Fibroblast of skin of left biceps (primary cell): ENCODE results near the gene KIF6.
"Not testable (repeated sequence)": the region's sequence is repeated elsewhere in the genome, so short reads cannot be mapped to it uniquely, and the experiment has no call there.

Source experiments
- DNase-seq, 2 experiments: peaks; one replicate each; pipeline ENCODE4 v3.0.0-alpha.2; 2013; ENCODE audit warnings: low read depth in 2 of 2

KIF6 gene, protein sequence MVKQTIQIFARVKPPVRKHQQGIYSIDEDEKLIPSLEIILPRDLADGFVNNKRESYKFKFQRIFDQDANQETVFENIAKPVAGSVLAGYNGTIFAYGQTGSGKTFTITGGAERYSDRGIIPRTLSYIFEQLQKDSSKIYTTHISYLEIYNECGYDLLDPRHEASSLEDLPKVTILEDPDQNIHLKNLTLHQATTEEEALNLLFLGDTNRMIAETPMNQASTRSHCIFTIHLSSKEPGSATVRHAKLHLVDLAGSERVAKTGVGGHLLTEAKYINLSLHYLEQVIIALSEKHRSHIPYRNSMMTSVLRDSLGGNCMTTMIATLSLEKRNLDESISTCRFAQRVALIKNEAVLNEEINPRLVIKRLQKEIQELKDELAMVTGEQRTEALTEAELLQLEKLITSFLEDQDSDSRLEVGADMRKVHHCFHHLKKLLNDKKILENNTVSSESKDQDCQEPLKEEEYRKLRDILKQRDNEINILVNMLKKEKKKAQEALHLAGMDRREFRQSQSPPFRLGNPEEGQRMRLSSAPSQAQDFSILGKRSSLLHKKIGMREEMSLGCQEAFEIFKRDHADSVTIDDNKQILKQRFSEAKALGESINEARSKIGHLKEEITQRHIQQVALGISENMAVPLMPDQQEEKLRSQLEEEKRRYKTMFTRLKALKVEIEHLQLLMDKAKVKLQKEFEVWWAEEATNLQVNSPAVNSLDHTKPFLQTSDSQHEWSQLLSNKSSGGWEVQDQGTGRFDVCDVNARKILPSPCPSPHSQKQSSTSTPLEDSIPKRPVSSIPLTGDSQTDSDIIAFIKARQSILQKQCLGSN

DNA sequence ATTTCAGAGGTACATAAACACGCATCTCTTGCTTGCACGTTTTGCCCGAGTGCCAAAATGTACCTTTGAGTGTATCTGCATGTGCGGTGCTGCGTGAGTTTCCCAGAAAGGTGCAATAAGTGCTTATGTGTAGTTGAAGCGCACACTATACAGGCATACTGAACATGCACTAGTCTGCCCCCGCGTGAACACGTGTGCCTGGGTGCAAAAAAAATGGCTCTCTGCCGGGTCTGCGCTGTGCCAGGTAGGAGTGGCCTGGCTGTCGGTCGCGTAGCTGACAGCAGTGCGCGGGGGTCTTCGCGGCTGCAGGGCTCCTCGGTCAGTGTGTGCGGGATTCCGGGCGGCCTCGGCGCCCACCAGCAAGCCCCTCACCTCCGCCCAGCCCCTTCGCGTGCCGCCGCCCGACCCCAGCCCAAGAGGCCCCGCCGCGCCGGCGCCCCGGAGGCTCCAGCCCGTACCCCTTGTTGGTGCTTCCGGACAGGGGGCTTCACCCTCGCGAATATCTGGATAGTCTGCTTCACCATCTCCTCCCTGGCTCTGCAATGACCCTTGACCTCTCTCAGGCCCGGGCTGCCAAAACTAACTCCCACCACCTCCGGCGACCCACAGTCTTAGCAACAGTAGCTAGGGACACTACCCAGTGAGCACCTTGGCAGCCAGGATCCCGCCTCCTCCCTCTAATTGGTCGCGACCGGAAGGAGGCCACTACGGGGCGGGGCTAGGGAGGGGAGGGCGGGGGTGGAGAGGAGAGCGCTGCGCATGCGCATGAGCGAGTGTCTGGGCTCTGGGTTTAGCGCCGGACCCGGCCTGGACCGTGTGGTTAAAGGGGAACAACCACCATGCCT is at the start of gene KIF6:
TSS of gene KIF6 (minus strand) at position 622 of the 845 bp plus-strand sequence. CDS start at position 524, 98 bp downstream.
- peak; percentile 72 to 73 for DNase-seq

DNA sequence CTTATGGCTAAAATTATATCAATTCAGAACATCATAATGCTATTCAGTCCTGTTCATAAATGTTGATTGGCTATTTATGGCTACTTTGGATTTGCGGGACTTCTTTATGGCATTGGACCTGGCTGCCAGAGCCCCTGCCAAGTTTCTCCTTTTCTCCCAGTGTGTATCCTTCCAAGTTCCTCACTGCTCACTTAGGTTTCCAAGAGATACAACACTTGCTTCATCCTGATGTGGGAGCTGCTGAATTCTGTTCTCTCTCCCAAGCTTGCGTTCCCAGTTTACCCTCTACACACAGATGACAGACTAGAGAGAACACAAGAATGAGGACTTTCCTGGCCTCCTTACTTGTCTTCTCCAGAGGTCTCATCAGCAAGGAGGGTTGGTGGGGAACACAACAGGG is 48.6 kb upstream of the KIF6 start:
- DNase-seq = no peak

DNA sequence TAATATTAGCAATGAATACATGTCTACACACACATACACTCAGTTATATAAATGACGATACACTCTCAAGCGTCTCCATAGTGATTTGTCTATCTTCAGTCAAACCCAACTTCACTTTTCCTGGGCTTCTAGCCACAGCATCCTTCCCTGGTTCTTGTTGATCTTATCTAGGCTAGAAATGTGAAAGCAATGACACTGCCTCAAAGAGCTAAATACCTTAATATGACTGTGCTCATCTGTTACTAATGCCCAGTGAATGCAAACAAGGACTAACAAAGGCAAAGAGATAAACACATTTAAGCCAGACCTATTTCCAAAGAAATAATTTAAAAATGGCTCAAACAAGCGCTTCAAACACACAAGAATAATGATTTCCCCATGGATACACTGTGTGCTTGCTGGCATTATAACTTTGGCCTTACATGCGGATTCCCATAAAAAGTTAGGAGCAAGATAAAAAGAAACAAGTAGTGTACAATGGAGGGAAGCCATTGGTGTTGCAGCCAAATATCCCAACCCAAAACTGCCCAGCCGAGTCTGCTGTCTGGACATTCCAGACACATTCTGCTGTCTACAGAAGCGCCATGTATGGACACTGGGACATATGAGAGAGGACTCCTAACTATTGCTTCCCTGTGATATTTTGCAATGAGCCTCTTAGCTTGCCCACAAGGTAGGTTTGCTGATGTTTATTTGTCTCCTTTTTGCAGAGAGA is 47.5 kb upstream of the KIF6 start:
- DNase-seq = no peak

DNA sequence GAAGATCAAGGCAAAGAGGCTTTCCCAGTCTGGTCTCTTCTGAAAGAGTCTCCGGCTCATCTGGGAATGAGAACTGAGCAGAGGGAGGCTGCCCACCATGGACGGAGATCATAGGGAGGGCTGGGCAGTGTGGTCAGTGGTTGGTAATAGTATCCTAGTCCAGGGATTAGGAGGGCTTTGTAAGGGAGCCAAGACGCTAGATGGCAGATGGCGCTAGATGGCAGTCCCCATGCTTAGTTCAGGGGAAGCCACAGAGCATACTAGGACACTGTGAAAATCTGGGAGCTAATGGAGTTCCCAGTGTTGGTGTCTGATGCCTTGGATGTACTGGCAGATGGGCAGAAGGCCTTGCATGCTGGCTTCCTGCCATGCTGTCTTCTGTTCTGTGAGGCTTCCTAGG is 45.2 kb upstream of the KIF6 start:
- DNase-seq = no peak

DNA sequence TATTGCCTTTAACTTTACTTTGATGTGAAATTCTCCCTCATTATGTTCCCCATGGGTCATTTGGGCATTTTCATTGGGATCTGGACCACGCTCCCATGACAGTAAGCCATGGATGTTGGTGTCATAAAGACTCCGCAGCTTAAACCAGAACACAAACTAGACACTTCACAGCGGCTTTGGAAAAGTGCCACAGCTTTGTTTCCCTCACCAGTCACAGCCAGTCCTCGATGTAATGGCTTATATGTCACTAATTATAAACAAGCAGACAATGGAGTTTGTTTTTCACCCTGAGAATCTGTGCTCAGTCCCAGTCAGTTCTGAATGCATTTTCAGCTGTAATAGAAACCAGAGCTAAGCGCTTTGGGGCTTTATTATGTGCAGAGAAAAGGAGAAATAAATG is 43.8 kb upstream of the KIF6 start:
- no peak for DNase-seq

DNA sequence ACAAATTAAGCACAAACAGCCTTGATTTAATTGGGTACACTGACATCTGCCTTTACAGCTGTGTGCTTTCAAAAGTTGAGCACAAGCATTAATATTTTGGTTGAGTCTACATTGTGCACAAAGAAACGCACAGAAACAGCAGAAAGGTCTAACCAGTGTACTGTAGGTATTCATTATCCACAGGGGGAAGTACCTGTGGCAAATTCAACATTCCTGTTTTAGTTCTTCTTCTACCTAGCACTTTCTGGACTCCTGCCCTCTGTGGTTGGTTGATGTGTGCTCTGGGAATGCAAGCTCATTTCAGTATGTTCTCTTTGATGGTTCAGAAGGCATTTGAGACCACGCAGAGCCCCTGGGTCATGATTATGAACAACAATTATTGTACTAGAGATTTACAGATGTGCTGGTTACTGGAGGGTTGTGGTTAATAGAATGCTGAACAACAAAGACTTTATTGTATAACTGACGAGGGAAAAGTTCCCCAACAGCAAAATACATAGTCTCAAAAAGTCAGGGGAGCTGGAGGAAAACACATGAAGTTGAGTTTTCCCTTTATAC is 40.4 kb upstream of the KIF6 start:
- no peak for DNase-seq

DNA sequence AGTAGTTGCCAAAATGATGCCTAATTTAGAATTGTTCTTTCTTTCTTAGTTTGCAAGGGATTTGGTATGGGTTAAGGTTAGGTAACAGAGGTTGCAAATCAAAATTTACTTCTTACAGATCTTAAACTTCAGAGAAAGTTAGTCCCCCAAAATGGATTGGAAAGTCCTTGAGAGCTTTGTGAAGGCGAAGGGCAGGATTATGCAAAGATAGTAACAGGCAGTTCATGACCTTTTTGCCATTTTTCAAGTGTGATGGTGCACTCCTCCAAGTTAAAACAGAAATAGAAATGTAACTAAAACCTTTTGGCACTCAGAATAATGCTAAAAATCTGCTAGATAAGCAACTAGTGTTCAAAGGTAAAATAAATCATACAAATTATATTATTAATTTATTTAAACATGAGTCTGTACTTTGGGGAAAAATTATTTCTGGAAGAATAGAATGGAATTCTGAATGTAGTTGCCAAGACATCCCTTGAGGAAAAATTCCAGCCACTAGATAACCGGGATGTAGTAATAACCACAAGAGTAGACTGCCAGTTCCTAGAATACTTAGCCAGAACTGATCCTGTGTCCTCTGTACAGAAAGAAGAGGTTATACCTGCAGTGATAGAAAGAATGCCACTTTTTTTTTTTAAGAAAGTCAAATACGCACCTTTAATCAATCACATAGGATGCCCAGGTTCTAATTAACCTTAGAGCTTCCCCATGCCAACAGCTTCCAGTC is 35.2 kb upstream of the KIF6 start:
- no peak for DNase-seq

DNA sequence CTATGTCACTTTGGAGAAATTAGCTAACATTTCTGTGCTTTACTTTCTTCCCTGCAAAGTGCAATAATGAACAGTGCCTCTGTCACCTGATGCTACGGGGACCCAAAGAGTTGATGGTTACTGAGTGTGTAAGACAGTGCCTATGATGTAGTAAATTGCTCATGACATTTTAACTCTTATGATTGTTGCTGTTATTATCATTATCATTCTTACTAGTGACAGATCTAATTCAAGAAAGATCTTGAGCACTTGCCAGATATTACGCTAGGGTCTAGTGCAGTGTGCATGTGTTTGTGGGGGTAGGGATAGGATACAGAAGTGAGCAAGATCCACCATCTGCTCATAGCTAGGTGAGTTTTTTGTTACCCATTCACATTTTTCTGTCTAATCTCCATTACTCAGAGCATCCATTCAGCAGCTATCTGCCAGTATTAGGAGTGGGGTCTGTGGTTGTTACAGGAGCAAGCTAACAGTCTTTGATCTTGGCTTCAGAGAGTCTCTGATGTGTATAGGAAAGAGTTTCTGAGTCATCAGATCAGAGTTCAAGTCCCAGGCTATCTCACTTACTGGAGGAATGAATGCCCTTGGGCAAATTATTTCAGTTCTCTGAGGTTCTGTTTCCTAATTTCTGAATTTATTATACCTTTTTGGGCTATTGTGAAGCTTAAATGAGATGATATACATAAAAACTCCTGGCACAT is 33.8 kb upstream of the KIF6 start:
- no peak for DNase-seq

DNA sequence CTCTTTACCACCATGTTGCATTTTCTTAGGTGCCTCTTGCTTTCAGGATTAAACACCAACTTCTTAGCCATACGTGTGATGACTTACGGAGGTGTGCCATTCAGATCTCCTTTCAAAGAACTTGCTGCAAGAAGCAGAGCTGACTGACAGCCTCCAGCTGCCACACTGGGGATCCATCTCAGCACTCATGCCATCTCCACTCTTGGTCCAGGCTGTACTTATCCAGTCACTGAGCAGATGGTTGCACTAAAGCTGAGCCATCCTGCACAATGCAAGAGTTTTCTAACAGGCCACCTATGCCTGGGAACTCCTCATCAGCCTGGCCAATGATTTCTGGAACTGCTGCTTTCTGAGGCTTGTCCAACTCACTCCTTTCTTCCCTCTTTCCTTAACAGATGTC is 31.4 kb upstream of the KIF6 start:
- no peak for DNase-seq

DNA sequence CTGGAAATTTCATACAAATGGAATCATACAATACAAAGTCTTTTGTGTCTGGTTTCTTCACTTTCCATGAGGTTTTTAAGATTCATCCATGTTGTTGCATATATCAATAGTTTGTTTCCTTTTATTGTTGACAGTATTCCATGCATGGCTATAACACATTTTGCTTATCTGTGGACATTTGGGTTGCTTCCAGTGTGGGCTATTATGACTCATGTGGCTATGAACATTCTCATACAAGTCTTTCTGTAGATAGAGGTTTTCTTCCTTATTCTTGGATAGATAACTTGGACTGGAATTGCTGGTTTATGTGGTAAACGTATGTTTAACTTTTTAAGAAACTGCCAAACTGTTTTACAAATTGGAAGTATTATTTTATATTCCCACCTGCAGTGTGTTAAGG is 30.0 kb upstream of the KIF6 start:
- DNase-seq = no peak

DNA sequence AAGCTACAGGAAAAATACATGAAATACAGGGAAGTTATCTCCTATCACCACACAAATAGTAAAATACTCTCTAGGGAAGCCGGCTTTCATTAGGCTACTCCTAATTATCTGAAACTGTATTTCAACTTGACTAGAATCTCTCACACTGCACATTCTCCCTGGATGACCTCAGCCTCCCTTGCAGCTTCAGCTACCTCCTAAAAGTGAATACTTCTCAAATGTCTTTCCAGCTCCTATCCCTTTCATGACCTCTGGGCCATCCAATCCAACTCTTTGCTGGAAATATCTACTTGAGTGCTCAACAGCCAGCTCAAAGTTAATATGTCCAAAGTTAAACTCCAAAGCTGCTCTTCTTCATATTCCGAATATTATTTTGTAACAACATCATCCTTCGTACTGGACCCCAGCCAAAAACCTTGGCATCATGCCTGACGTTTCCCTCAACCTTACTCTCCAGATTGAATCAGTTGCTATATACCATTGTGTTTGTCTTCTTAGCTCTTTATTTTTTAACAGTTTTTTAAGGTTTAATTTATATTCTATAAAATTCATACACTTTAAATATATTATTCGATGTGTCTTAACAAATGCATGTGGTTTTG is 29.4 kb upstream of the KIF6 start:
- no peak for DNase-seq

DNA sequence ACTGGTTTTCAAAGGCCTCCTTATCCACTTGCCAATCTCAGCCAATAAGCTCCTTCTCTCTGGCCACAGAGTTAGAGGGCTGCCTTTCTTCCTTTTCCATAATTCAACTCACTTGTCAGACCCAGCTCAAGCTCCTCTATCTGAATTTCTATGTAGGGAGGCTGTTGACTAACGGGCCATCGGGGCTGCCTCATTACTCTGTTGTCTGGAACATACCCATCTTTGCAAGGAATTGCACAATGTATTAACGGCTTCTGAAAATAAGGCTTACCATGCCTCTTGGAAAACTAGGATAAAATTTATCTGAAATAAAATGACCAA is 28.5 kb upstream of the KIF6 start:
- DNase-seq = no peak

DNA sequence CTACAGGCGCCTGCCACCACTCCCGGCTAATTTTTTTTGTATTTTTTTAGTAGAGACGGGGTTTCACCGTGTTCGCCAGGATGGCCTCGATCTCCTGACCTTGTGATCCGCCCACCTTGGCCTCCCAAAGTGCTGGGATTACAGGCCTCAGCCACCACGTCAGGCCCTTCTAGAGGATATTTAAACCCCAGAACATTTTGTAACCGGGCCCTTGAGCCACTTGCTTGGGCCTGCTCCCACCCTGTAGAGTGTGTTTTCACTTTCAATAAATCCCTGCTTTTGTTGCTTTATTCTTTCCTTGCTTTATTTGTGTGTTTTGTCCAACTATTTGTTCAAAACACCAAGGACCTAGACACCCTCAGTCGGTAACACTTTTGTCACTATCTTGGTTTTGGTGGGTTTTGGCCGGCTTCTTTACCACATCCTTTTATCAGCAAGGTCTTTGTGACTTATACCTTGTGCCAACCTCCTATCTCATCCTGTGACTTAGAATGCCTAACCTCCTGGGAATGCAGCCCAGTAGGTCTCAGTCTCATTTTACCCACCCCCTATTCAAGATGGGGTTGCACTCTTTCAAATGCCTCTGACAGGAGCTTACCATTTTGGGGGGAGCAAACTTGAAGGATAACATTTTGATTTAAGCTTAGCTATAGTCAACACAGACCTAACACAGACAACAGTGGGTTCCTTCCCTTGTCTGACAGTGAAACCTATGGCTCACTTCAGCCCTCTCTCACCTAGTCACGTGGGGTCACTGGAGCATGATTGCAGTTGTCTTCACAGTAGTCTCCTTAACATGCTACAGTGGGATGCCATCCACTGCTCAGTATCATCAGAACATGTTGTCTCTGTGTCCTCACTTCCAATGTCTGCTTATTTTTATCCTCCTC is 27.9 kb upstream of the KIF6 start:
- no peak for DNase-seq

DNA sequence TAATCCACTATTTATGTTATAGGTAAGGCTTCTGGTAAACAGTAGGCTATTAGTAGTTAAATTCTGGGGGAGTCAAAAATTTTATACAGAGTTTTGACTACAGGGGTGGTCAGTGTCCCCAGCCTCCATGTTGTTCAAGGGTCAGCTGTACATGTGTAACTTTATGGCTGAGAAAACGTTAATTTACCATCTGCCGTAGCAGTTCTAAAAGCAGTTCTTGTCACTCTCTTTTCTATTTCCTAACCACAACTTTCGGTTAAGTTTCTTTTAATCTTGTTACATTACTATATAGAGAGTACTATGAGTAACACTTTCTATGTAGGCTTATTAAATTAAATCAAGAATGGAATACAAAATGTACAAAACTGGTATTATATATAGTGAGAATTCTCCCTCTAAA is 21.6 kb upstream of the KIF6 start:
- DNase-seq = no peak

DNA sequence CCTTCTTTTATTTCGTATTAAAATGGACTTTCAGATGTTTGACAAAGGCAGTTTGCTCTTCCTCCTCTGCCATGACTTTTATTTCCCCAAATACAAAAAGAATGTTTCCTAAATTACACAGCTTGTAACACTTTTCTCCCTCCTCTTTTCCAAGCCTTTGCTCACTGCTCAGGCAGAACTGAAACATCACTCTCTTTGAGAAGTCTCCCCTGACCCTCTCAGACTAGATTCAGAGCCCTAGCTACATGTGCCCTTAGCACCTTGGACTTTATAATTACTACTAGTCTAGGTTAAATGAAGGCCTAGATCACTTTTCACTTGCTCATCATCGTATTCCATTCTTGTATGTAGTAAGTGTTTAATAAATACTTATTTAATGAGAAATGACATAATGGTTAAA is 8.5 kb upstream of the KIF6 start:
- DNase-seq = no peak

DNA sequence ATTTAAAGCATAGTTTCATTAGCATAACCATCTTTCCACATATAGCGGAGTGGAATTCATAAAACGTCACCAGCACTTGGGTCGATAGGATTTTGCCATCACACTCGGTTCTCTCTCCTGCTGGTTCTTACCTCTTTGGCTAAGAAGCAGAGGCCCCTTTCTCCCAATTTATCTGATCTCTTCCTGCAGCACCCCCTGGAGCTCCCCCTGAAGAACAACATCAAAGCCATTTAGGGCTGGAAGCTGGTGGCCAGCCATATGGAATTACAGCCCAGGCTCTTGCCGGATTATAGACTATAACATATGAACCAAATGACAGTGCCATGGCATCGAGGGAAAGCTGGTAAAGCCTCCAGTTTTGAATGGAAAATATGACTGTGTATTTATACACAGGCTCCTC is 6.4 kb upstream of the KIF6 start:
- DNase-seq = no peak

DNA sequence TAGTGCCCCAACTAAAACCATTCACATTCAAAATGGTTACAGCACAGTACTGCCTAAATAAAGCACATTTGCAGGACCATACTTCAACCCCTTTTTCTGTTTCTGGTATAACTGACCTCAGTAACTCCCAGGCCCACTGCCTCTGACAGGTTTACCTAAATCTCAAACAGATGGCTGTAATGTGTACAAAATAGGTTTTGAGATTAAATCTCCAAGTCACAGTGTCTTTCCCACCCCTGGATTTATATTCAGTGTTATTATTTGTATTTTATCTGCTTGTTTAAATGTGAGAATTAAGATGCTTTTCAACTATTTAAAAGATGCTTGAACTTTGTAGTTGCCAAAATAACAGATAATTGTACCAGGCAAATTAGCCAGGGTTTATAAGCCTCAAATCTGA is 4.7 kb upstream of the KIF6 start:
- DNase-seq = no peak

DNA sequence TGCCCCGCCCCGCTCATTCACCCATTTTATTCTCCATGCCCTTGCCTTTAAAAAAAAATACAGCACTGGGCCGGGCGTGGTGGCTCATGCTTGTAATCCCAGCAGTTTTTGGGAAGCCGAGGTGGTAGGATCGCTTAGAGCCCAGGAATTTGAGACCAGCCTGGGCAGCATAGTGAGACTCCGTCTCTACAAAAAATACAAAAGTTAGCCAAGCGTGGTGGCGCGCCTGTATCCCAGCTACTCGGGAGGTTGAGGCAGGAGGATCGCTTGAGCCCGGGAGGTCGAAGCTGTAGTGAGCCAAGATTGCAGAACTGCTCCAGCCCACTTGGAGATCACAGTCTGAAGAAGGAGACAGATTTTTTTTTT is 407 bp upstream of the KIF6 start:
- DNase-seq = no peak

DNA sequence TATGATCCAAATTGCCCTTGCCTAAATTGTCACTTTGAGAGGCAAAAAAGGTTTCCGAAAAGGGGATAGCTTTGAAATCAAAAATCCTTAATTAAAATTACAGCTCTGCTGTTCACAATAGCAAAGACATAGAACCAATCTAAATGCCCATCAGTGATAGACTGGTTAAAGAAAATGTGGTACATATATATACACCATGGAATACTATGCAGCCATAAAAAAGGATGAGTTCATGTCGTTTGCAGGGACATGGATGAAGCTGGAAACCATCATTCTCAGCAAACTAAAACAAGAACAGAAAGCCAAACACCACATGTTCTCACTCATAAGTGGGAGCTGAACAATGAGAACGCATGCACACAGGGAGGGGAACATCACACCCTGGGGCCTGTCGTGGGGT is 1.9 kb downstream of the KIF6 start:
- not testable (repeated sequence) for DNase-seq
